Hindlimb muscle (tissue), 1 donor: ENCODE results near the gene RALY. TPM values are rescaled to one million over a fixed set of nuclear protein-coding genes. Genes with fewer than 3 reads are reported as not detected.

Experiments
- DNase-seq: peaks from one replicate; pipeline ENCODE4 v3.0.0-alpha.2; 2013
- polyA plus RNA-seq: library from polyadenylated mRNA; unstranded; fragments of 120-200 nt; gene quantifications from one replicate; pipeline ENCODE4 v1.2.1, GENCODE V29; 2013; ENCODE audit not compliant: insufficient read length

Gene RALY
- 136 TPM for polyA plus RNA-seq

- no peak for DNase-seq
Measured at GRCh38 chr20:33993576-33994221, at the start of gene RALY. Gene RALY, plus strand, starts transcription at chr20:33993911. Its CDS starts 78,164 bp downstream, at chr20:34072075.

GRCh38 chr20:33944914-33945313 is 48.8 kb upstream of the RALY start:
- DNase-seq = no peak

GRCh38 chr20:33945391-33946081 is 48.2 kb upstream of the RALY start:
- no peak for DNase-seq

- no peak for DNase-seq
Measured at GRCh38 chr20:33947709-33948295, 45.9 kb upstream of the RALY start.

GRCh38 chr20:33948480-33948879 is 45.2 kb upstream of the RALY start:
- no peak for DNase-seq

GRCh38 chr20:33951171-33951570 is 42.5 kb upstream of the RALY start:
- DNase-seq = no peak

GRCh38 chr20:33954504-33954903 is 39.2 kb upstream of the RALY start:
- DNase-seq = no peak

- DNase-seq = no peak
Measured at GRCh38 chr20:33963751-33964150, 30.0 kb upstream of the RALY start.

- no peak for DNase-seq
Measured at GRCh38 chr20:33964441-33964840, 29.3 kb upstream of the RALY start.

- no peak for DNase-seq
Measured at GRCh38 chr20:33967126-33967525, 26.6 kb upstream of the RALY start.

- no peak for DNase-seq
Measured at GRCh38 chr20:33969563-33969962, 24.1 kb upstream of the RALY start.

- no peak for DNase-seq
Measured at GRCh38 chr20:33970229-33970628, 23.5 kb upstream of the RALY start.

GRCh38 chr20:33971147-33971975 is 22.4 kb upstream of the RALY start:
- no peak for DNase-seq

GRCh38 chr20:33976959-33977358 is 16.8 kb upstream of the RALY start:
- no peak for DNase-seq

- no peak for DNase-seq
Measured at GRCh38 chr20:33977535-33977934, 16.2 kb upstream of the RALY start.

- no peak for DNase-seq
Measured at GRCh38 chr20:33979094-33979493, 14.6 kb upstream of the RALY start.

GRCh38 chr20:33981347-33981746 is 12.4 kb upstream of the RALY start:
- no peak for DNase-seq

GRCh38 chr20:33981964-33982363 is 11.7 kb upstream of the RALY start:
- no peak for DNase-seq

- no peak for DNase-seq
Measured at GRCh38 chr20:33983371-33983770, 10.3 kb upstream of the RALY start.

- no peak for DNase-seq
Measured at GRCh38 chr20:33984182-33984719, 9.5 kb upstream of the RALY start.

GRCh38 chr20:33985280-33985679 is 8.4 kb upstream of the RALY start:
- DNase-seq = no peak

GRCh38 chr20:33985830-33986229 is 7.9 kb upstream of the RALY start:
- no peak for DNase-seq
